Activated B cell treated with CpG ODN at 0.5 μM for 24 hours (primary cell): ENCODE data around the gene FRMPD2. TPM values are rescaled to one million over a fixed set of nuclear protein-coding genes. Genes with fewer than 3 reads are reported as not detected.

Experiments
- ATAC-seq: fragments of 200-7000 bp; cut with Tn5 transposase; one replicate; pipeline ENCODE4 v1.10.0; 2021; ENCODE audit warnings: low read depth, mild to moderate bottlenecking, moderate library complexity
- CTCF ChIA-PET: fragments of 350-600 bp; sonication (Branson Sonifier 250); formaldehyde crosslinking; loops from one replicate; lab custom pipeline; 2021; ENCODE audit warnings: antibody characterized with exemption; lab: Charles Lee
- POLR2A ChIA-PET: fragments of 350-600 bp; sonication (Branson Sonifier 250); formaldehyde crosslinking; loops from one replicate; lab custom pipeline; 2021; ENCODE audit warnings: antibody characterized with exemption; lab: Charles Lee
- DNase-seq: peaks from one replicate; pipeline ENCODE4 v3.0.0; 2022
- H3K27ac Mint-ChIP-seq: one replicate; pipeline ENCODE4 v1.8.0; 2020; ENCODE audit warnings: mixed read lengths
- H3K27me3 Mint-ChIP-seq: one replicate; pipeline ENCODE4 v1.8.0; 2021; ENCODE audit warnings: mixed read lengths
- H3K36me3 Mint-ChIP-seq: one replicate; pipeline ENCODE4 v1.8.0; 2021; ENCODE audit warnings: low read depth, mixed read lengths
- H3K4me1 Mint-ChIP-seq: one replicate; pipeline ENCODE4 v1.8.0; 2021; ENCODE audit warnings: mixed read lengths
- H3K4me3 Mint-ChIP-seq: one replicate; pipeline ENCODE4 v1.8.0; 2020; ENCODE audit warnings: mild to moderate bottlenecking, mixed read lengths
- H3K9me3 Mint-ChIP-seq: one replicate; pipeline ENCODE4 v1.8.0; 2020; ENCODE audit warnings: mixed read lengths
- intact Hi-C: fragments of 100-400 bp; cut with micrococcal nuclease; formaldehyde crosslinking; loops from one replicate; pipeline ENCODE4 v1.15.1; 2024
- total RNA-seq: library from RNA; stranded (reverse); gene quantifications from 2 replicates; pipeline ENCODE4 v1.2.3, GENCODE V29; 2022
- TF ChIP-seq, protein P1 (sequence below): fragments of 200-600 bp; IDR thresholded peaks from one replicate; pipeline ENCODE4 v1.8.0; 2022; ENCODE audit warnings: antibody characterized with exemption, mild to moderate bottlenecking

Gene FRMPD2
- total RNA-seq, 1 donor from 2014 or later, result not detected

DNA sequence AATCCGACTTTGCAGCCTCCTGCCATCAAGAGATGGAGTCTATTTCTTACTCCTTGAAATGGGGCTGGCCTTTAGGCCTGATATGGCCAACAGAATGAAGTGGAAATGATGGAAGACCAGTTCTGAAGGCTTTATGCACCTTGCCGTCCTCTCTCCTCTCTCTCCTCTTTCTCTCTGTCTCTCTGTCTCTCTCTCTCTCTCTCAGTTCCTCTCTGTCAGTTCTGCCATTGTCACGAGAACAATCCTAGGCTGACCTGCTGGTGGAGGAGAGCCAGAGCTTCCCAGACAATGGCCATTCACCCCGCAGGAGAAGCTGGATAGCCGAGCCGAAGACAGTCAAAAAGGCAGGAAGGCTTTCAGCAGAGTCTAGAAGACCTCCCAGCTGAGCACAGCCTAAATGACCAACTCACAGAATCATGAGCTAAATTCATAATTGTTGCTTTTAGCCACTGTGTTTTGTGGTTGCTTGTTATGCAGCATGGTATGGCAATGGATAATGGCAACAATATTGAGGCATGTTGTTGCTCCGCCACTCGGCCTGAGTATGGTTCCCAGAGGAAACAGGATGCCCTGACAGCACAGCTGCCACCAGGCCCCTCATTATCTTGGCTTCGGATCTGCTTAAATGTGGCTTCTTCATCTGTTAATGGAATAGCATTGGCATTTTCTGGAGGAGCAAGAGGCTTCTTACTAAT is 35.5 kb downstream of the FRMPD2 start:
- DNase-seq (no peak), ATAC-seq (no peak)
- CTCF ChIA-PET, result no interaction called here
- Mint-ChIP-seq H3K4me3 (no peak overlapping the region), H3K9me3 (no peaks in the 10 kb centered on the region), H3K36me3 (no peaks in the 10 kb centered on the region), H3K27ac (no peak overlapping the region), H3K4me1 (no peaks in the 10 kb centered on the region), H3K27me3 (peaks cover 15% of the 10 kb centered on the region)
- POLR2A ChIA-PET, result no interaction called here
- TF ChIP-seq, protein P1, sequence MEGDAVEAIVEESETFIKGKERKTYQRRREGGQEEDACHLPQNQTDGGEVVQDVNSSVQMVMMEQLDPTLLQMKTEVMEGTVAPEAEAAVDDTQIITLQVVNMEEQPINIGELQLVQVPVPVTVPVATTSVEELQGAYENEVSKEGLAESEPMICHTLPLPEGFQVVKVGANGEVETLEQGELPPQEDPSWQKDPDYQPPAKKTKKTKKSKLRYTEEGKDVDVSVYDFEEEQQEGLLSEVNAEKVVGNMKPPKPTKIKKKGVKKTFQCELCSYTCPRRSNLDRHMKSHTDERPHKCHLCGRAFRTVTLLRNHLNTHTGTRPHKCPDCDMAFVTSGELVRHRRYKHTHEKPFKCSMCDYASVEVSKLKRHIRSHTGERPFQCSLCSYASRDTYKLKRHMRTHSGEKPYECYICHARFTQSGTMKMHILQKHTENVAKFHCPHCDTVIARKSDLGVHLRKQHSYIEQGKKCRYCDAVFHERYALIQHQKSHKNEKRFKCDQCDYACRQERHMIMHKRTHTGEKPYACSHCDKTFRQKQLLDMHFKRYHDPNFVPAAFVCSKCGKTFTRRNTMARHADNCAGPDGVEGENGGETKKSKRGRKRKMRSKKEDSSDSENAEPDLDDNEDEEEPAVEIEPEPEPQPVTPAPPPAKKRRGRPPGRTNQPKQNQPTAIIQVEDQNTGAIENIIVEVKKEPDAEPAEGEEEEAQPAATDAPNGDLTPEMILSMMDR, result no peak
- intact Hi-C loops, result no loop called here

DNA sequence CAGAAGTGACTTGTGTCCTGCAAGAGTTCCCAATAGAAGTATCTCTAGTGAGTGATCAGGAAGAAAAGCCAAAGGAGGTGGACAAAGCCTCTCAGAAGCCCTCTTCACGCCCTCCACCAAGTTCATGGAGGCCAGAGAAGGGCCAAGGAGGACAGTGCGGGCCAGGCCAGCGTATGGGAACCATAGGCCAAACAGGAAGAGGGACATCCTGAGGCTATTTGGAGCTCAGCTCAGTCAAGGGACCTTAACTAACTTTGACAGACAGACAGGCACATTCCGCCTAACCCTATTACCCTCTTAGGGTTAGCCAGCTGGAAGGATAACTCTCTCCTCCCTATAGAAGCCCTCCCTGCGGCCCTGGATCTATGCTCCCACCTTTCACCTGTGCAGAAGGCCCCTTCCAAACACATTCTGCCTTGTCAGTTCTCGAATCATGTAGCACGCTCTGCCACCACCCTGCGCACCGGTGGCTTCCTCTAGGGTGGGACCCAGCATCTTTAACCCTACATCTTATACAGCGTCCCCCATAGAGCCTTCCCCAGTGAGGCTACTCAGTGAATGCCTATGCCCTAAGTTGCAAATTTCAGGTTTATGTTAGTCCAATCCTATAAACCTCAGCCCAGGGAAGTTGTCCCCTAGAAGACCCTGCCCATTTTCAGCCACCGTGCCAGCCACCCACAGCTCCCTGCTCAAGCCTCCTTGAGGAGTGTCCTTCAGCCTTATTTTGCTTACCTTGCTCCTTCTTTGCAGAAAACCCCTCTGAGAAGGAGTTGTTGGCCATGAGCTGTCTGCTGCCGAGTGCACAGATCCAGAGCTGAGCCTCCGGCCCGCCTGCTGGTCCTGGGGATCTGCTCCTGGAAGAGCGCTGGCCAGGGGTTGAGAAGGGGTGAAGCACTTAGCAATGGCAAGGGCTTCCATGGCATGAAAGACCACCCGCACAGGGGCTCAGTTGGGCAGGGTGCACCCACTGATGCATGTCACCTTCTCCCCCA is 36.9 kb downstream of the FRMPD2 start:
- H3K4me1 Mint-ChIP-seq, result no peaks in the 10 kb centered on the region
- H3K4me3 Mint-ChIP-seq, result no peak overlapping the region
- H3K9me3 Mint-ChIP-seq, result no peaks in the 10 kb centered on the region
- ATAC-seq, result no peak
- ChIA-PET CTCF (no interaction called here), POLR2A (no interaction called here)
- peaks cover 18% of the 10 kb centered on the region for H3K27me3 Mint-ChIP-seq
- H3K27ac Mint-ChIP-seq, result no peak overlapping the region
- DNase-seq, result no peak
- intact Hi-C loops, result no loop called here
- TF ChIP-seq, protein P1, result no peak
- no peaks in the 10 kb centered on the region for H3K36me3 Mint-ChIP-seq

DNA sequence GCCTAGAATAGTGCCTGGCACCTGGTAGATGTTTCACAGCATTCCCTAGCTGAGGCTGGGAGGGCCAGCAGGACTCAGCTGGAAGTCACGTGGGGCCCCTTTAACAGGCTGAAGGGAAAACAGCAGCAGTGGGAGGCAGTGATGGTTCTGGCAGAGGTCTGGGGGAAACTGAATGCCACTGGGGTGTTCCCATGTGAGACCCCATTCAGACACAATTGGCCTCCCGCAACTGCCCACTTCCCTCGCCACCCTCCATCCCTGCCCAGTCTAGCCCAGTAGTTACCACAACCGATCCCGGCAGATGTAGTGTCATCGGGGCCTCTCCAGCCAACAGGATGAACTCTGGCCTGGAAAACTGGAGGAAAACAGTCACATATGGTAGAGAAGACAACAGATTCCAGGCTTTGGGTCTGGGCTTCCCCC is 38.3 kb downstream of the FRMPD2 start:
- CTCF ChIA-PET, result no interaction called here
- DNase-seq (no peak), ATAC-seq (no peak)
- Mint-ChIP-seq H3K4me1 (no peaks in the 10 kb centered on the region), H3K4me3 (no peak overlapping the region), H3K27ac (no peak overlapping the region), H3K9me3 (no peaks in the 10 kb centered on the region), H3K36me3 (no peaks in the 10 kb centered on the region), H3K27me3 (peaks cover 17% of the 10 kb centered on the region)
- TF ChIP-seq, protein P1, result no peak
- intact Hi-C loops, result no loop called here
- POLR2A ChIA-PET, result no interaction called here

DNA sequence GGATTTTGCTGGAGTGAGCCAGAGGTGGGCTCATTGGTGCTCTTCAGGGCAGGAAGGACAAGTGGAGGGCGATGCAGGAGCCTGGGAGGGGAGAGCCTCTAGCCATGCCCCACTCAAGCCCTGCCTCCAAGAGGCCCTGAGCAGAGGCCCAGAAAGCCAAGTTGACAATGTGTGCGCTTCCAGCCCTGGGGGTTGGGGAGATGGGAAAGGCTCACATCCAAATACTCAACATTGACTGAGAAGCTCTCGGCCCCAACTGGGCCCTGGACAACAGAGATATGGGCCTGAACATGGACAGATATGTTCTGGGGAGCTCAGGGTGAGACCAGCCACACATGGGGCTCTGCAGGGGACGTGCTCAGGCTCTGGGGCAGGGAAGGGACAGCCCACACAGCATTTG is 39.0 kb downstream of the FRMPD2 start:
- no peak overlapping the region for H3K27ac Mint-ChIP-seq
- CTCF ChIA-PET, result no interaction called here
- TF ChIP-seq, protein P1, result no peak
- peaks cover 20% of the 10 kb centered on the region for H3K27me3 Mint-ChIP-seq
- POLR2A ChIA-PET, result no interaction called here
- no peak for ATAC-seq
- H3K9me3 Mint-ChIP-seq, result no peaks in the 10 kb centered on the region
- H3K4me1 Mint-ChIP-seq, result no peaks in the 10 kb centered on the region
- no peak for DNase-seq
- intact Hi-C loops, result no loop called here
- H3K36me3 Mint-ChIP-seq, result no peaks in the 10 kb centered on the region
- no peak overlapping the region for H3K4me3 Mint-ChIP-seq

DNA sequence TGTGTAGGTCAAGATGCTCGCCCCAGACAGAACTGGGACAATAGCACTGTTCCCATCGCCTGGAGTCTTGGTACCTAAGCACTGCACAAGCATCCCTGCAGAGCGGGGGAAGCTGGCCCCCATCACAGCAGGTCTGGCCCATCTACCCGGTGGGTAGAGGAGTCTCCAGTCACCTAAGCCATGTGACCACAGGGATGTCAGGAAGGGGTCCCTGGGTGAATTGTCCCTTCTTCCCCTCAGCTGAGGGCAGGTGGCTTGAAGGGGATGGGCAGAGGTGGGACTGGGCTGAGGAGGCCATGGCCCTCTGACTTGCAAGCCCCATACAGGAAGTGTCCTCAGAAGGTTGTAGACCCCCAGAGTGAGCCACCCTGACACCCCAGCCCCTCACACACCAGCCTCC is 39.7 kb downstream of the FRMPD2 start:
- H3K4me1 Mint-ChIP-seq, result no peaks in the 10 kb centered on the region
- H3K27ac Mint-ChIP-seq, result no peak overlapping the region
- POLR2A ChIA-PET, result no interaction called here
- peaks cover 20% of the 10 kb centered on the region for H3K27me3 Mint-ChIP-seq
- H3K9me3 Mint-ChIP-seq, result no peaks in the 10 kb centered on the region
- TF ChIP-seq, protein P1, result no peak
- no peak for ATAC-seq
- H3K36me3 Mint-ChIP-seq, result no peaks in the 10 kb centered on the region
- DNase-seq, result no peak
- intact Hi-C loops, result loop anchor here (5.0 kb wide), 1 partner anchor 53 kb away; no protein-coding TSS in a partner anchor
- H3K4me3 Mint-ChIP-seq, result no peak overlapping the region
- CTCF ChIA-PET, result no interaction called here
